Endothelial cell of umbilical vein (primary cell): Measurements from ENCODE around the gene RRP15. TPM values are rescaled to one million over a fixed set of nuclear protein-coding genes. Genes with fewer than 3 reads are reported as not detected.

Experiments
- BruUV-seq: library from RNA; stranded (reverse); fragments of 400-500 nt; replicated peaks from 2 replicates; lab custom pipeline; 2021; lab: Mats Ljungman, UMichigan
- CTCF ChIA-PET: fragments of 300-600, 350-600 bp; sonication (Branson Sonifier 250); formaldehyde crosslinking; loops from one replicate; lab custom pipeline; 2021; ENCODE audit warnings: antibody characterized with exemption, inconsistent platforms; lab: Charles Lee
- POLR2A ChIA-PET: fragments of 300-600, 350-600 bp; sonication (Branson Sonifier 250); formaldehyde crosslinking; loops from one replicate; lab custom pipeline; 2021; ENCODE audit warnings: antibody characterized with exemption, inconsistent platforms; lab: Charles Lee
- DNase-seq: peaks from one replicate; pipeline ENCODE4 v3.0.0-alpha.2; 2011; ENCODE audit warnings: low read depth, low spot score
- FAIRE-seq: peaks from 2 replicates; lab custom pipeline; 2011; peaks lifted over from hg19 to GRCh38; lab: Jason Lieb, UNC
- H2AFZ ChIP-seq: 2 replicates; pipeline ENCODE4 v1.6.0; 2012; ENCODE audit warnings: low read depth, low read length, control low read depth, inconsistent platforms
- H3K27ac ChIP-seq: 2 replicates; pipeline ENCODE4 v1.5.1; 2011; ENCODE audit warnings: low read depth, mild to moderate bottlenecking, control low read depth, low read length, moderate library complexity; ENCODE audit not compliant: insufficient read depth
- H3K27me3 ChIP-seq, 2 experiments: 2 replicates each; pipeline versions ENCODE4 v1.6.0 to v1.6.1; 2011; ENCODE audit warnings: low read length in 2 of 2, mixed read lengths in 1 of 2; ENCODE audit not compliant: control insufficient read depth in 2 of 2, insufficient read depth in 2 of 2
- H3K36me3 ChIP-seq, 2 experiments: 2 replicates in 1 of 2; 3 replicates in 1 of 2; pipeline ENCODE4 v1.5.1; 2011; ENCODE audit warnings: low read length in 2 of 2, mild to moderate bottlenecking in 1 of 2, moderate library complexity in 1 of 2; ENCODE audit not compliant: control insufficient read depth in 2 of 2, insufficient read depth in 2 of 2; ENCODE audit errors: extremely low read depth in 1 of 2
- H3K4me1 ChIP-seq: 3 replicates; pipeline ENCODE4 v1.5.1; 2011; ENCODE audit warnings: mild to moderate bottlenecking, low read length; ENCODE audit not compliant: control insufficient read depth, insufficient read depth; ENCODE audit errors: extremely low read depth
- H3K4me2 ChIP-seq: 2 replicates; pipeline ENCODE4 v1.6.1; 2011; ENCODE audit warnings: low read length, control low read depth, mixed read lengths; ENCODE audit not compliant: insufficient read depth
- H3K4me3 ChIP-seq, 3 experiments: fragments of 200-600 bp in 1 of 3; sonication (generic), shearing (Covaris generic) in 1 of 3; replicated peaks in 1 of 3; 2 replicates each; pipeline ENCODE4 v1.5.1; 2011 to 2016; ENCODE audit warnings: control low read depth in 3 of 3, low read length in 3 of 3, mild to moderate bottlenecking in 2 of 3, inconsistent platforms in 1 of 3, low read depth in 1 of 3, moderate library complexity in 1 of 3; ENCODE audit not compliant: insufficient read depth in 1 of 3
- H3K79me2 ChIP-seq: 2 replicates; pipeline ENCODE4 v1.6.0; 2012; ENCODE audit warnings: low read length, inconsistent platforms; ENCODE audit not compliant: control insufficient read depth, insufficient read depth
- H3K9ac ChIP-seq: replicated peaks from 2 replicates; pipeline ENCODE3; 2011; ENCODE audit warnings: low read length, control low read depth; ENCODE audit not compliant: insufficient read depth; ENCODE audit errors: extremely low read depth
- H3K9me1 ChIP-seq: replicated peaks from 3 replicates; pipeline ENCODE4 v1.6.0; 2011; ENCODE audit warnings: mild to moderate bottlenecking, low read length; ENCODE audit not compliant: control insufficient read depth, insufficient read depth; ENCODE audit errors: extremely low read depth
- H3K9me3 ChIP-seq: replicated peaks from 2 replicates; pipeline ENCODE4 v1.5.1; 2012; ENCODE audit warnings: low read length, inconsistent platforms; ENCODE audit not compliant: control insufficient read depth, insufficient read depth
- H4K20me1 ChIP-seq: replicated peaks from 2 replicates; pipeline ENCODE3; 2011; ENCODE audit warnings: mild to moderate bottlenecking, low read length; ENCODE audit not compliant: control insufficient read depth, insufficient read depth; ENCODE audit errors: extremely low read depth
- EZH2 ChIP-seq: IDR thresholded peaks from 2 replicates; pipeline ENCODE4 v1.6.1; 2012; ENCODE audit warnings: borderline replicate concordance, low read depth, mild to moderate bottlenecking, moderate library complexity, low read length, inconsistent platforms; ENCODE audit not compliant: severe bottlenecking
- FOS ChIP-seq: IDR thresholded peaks from 2 replicates; pipeline ENCODE4 v1.6.1; 2011; ENCODE audit warnings: mild to moderate bottlenecking, low read length, moderate library complexity, borderline replicate concordance; ENCODE audit not compliant: insufficient read depth
- GATA2 ChIP-seq: IDR thresholded peaks from 2 replicates; pipeline ENCODE4 v1.7.0; 2011; ENCODE audit warnings: low read depth, mild to moderate bottlenecking, moderate library complexity, mixed read lengths, low read length; ENCODE audit not compliant: insufficient read length, insufficient read depth
- JUN ChIP-seq: IDR thresholded peaks from 2 replicates; pipeline ENCODE4 v1.6.1; 2011; ENCODE audit warnings: borderline replicate concordance, low read depth; ENCODE audit not compliant: insufficient read length, insufficient read depth
- MYC ChIP-seq: IDR thresholded peaks from one replicate; pipeline ENCODE4 v1.6.1; 2011; ENCODE audit warnings: mild to moderate bottlenecking, low read depth, low read length
- POLR2A ChIP-seq: IDR thresholded peaks from 2 replicates; pipeline ENCODE4 v1.6.1; 2012; ENCODE audit warnings: low read depth, mild to moderate bottlenecking, control low read depth, low read length
- POLR2AphosphoS5 ChIP-seq: IDR thresholded peaks from 2 replicates; pipeline ENCODE4 v1.6.1; 2012; ENCODE audit warnings: low read depth, mild to moderate bottlenecking, control low read depth, low read length, moderate library complexity; ENCODE audit not compliant: insufficient read depth
- dilution Hi-C: fragments of 300-500 bp; cut with MboI; formaldehyde crosslinking; loops from one replicate; pipeline ENCODE4 v1.15.0; 2019; ENCODE audit warnings: low sequenced_read_pairs; ENCODE audit not compliant: extremely low pct_ligation_motif_present
- intact Hi-C: fragments of 100-400 bp; cut with micrococcal nuclease; formaldehyde crosslinking; loops from one replicate; pipeline ENCODE4 v1.10.0; 2022
- polyA plus RNA-seq, 4 experiments: library from polyadenylated mRNA; depleted of rRNA in 3 of 4; stranded (reverse) in 3 of 4; unstranded in 1 of 4; fragments of >200 nt; gene quantifications; 2 replicates each; pipeline versions ENCODE4 v1.2.1 to v1.2.3, GENCODE V29; 2011 to 2012; ENCODE audit warnings: missing spikeins in 1 of 4
- total RNA-seq: library from RNA; stranded (reverse); gene quantifications from 2 replicates; pipeline ENCODE4 v1.2.3, GENCODE V29; 2021
- TF ChIP-seq, protein P1 (sequence below): IDR thresholded peaks from 2 replicates; pipeline ENCODE4 v1.6.1; 2011; ENCODE audit not compliant: insufficient read depth, insufficient read length
- TF ChIP-seq, protein P2 (sequence below), 2 donors: IDR thresholded peaks; 1 replicate in 1 of 2; 2 replicates in 1 of 2; pipeline ENCODE4 v1.5.1; 2011; ENCODE audit warnings: low read length in 2 of 2, mild to moderate bottlenecking in 2 of 2, moderate library complexity in 2 of 2, control low read depth in 1 of 2, inconsistent platforms in 1 of 2, low read depth in 1 of 2; ENCODE audit not compliant: insufficient read depth in 1 of 2; ENCODE audit errors: extremely low read depth in 1 of 2

Gene RRP15
- total and polyA plus RNA-seq, 2 donors (not counting 3 experiments of a cell fraction or from before 2014, with no cell fraction given) = 1.0 to 17.3 TPM

DNA sequence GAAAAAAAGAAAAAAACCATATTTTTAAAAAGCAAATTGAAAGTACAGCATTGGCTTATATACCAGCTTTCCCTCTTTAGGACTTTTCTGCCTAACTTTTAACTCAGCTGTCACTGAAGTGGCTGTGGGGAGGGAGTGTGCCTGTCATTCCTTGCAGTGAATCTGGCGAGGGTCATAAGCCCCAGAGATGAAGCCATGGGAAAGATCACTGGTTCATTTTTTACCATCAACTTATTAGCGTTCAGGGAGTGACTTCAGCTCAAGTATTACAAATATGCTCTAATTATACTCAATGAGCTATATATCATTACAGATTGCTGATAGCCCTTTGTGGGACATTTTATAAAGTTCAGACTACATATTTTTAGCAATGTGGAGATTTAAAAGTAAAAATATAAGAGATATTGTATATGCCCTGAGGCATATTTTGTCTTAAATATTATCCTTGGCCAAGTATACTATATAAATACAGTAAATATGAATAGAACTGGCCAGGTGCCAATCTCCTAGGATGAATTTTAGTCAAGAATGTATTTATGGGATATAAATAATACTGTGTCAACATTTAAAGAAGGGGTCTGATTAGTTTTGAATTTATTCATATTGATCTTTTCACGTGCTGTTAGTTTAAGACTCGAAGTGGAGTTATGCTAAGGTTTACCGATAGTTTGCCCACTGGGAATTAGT, 64.4 kb downstream of the RRP15 start:
- dilution Hi-C loops (no loop called here), intact Hi-C loops (loop anchor here (2.0 to 5.0 kb wide), 6 partner anchors 149 to 978 kb away; no protein-coding TSS in a partner anchor)
- Histone ChIP-seq H4K20me1 (no peaks in the 10 kb centered on the region), H3K4me3 (peak overlapping the region in 2 of 3 experiments; percentile 20 to 95), H3K79me2 (no peaks in the 10 kb centered on the region), H3K27me3 (no peaks in the 10 kb centered on the region), H3K9me1 (no peaks in the 10 kb centered on the region), H3K4me2 (peak overlapping the region; percentile 98), H3K27ac (peak overlapping the region; percentile 20), H3K4me1 (peaks cover 39% of the 10 kb centered on the region), H3K36me3 (no peaks in the 10 kb centered on the region), H3K9ac (peak overlapping the region; percentile 96), H2AFZ (no peak overlapping the region), H3K9me3 (no peaks in the 10 kb centered on the region)
- peak; percentile 59 for DNase-seq
- ChIA-PET POLR2A (interaction anchor here (1.6 kb wide), 1 partner anchor 8 kb away, joined by 3 read pairs; no protein-coding TSS in a partner anchor), CTCF (interaction anchor here (0.8 to 2.2 kb wide), 5 partner anchors 9 to 717 kb away, joined by 3 to 9 read pairs (median 5); no protein-coding TSS in a partner anchor)
- TF ChIP-seq MYC (no peak), POLR2A (no peak), POLR2AphosphoS5 (no peak), JUN (no peak), FOS (no peak), EZH2 (no peak), GATA2 (no peak)
- TF ChIP-seq, protein P1, sequence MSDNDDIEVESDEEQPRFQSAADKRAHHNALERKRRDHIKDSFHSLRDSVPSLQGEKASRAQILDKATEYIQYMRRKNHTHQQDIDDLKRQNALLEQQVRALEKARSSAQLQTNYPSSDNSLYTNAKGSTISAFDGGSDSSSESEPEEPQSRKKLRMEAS = no peak
- TF ChIP-seq, protein P2, sequence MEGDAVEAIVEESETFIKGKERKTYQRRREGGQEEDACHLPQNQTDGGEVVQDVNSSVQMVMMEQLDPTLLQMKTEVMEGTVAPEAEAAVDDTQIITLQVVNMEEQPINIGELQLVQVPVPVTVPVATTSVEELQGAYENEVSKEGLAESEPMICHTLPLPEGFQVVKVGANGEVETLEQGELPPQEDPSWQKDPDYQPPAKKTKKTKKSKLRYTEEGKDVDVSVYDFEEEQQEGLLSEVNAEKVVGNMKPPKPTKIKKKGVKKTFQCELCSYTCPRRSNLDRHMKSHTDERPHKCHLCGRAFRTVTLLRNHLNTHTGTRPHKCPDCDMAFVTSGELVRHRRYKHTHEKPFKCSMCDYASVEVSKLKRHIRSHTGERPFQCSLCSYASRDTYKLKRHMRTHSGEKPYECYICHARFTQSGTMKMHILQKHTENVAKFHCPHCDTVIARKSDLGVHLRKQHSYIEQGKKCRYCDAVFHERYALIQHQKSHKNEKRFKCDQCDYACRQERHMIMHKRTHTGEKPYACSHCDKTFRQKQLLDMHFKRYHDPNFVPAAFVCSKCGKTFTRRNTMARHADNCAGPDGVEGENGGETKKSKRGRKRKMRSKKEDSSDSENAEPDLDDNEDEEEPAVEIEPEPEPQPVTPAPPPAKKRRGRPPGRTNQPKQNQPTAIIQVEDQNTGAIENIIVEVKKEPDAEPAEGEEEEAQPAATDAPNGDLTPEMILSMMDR (IDR thresholded peaks at IDR 0.05; ENCODE audit: extremely low read depth in 1 of 2, insufficient read depth in 1 of 2, low read depth in 1 of 2, low read length in 2 of 2) = no peak
- no TSS peak for BruUV-seq
- FAIRE-seq = no peak
